ENCODE measurements around the gene KDM6B.
"Not testable (repeated sequence)": the region's sequence is repeated elsewhere in the genome, so short reads cannot be mapped to it uniquely, and the experiment has no call there.

DNA sequence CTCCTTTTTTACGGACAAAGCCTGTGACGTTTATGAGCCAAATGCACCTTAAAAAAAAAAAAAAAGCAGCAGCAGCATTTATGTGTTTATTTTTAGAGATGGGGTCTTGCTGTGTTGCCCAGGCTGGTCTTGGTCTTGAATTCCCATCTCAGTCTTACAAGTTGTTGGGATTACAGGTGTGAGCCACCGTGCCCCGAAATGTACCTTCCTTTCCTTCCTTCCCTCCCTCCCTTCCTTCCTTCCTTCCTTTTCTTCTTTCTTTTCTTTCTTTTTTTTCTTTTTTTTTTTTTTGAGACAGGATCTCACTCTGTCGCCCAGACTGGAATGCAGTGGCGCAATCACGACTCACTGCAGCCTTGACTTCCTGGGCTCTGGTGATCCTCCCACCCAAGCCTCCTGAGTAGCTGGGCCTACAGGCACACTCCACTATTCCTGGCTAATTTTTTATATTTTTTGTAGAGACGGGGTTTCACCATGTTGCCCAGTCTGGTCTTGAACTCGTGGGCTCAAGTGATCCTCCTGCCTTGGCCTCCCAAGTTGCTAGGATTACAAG, 24.1 kb upstream of the KDM6B start:
- TF ChIP-seq, protein P1, sequence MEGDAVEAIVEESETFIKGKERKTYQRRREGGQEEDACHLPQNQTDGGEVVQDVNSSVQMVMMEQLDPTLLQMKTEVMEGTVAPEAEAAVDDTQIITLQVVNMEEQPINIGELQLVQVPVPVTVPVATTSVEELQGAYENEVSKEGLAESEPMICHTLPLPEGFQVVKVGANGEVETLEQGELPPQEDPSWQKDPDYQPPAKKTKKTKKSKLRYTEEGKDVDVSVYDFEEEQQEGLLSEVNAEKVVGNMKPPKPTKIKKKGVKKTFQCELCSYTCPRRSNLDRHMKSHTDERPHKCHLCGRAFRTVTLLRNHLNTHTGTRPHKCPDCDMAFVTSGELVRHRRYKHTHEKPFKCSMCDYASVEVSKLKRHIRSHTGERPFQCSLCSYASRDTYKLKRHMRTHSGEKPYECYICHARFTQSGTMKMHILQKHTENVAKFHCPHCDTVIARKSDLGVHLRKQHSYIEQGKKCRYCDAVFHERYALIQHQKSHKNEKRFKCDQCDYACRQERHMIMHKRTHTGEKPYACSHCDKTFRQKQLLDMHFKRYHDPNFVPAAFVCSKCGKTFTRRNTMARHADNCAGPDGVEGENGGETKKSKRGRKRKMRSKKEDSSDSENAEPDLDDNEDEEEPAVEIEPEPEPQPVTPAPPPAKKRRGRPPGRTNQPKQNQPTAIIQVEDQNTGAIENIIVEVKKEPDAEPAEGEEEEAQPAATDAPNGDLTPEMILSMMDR (conservative IDR thresholded peaks at IDR 0.05): not testable (repeated sequence)
- not testable (repeated sequence) for TF ChIP-seq EZH2 (IDR thresholded peaks at IDR 0.05; ENCODE audit: low read depth)

All from PC-9 (cell line).